NCI-H82 treated with DMSO at 0.1 percent for 48 hours (cell line): Measurements from ENCODE around the gene CMTM2.
"Not testable (repeated sequence)": the region's sequence is repeated elsewhere in the genome, so short reads cannot be mapped to it uniquely, and the experiment has no call there.

Experiments
- DNase-seq: peaks from one replicate; lab custom pipeline; 2025; ENCODE audit not compliant: unreplicated experiment; lab: John Stamatoyannopoulos, UW

The CMTM2 gene

GRCh38 chr16:66630561-66631260, 51.4 kb downstream of the CMTM2 start:
- not testable (repeated sequence) for DNase-seq

GRCh38 chr16:66631558-66631957, 52.3 kb downstream of the CMTM2 start:
- DNase-seq, result not testable (repeated sequence)

- DNase-seq, result no peak
Measured at GRCh38 chr16:66634527-66635196, 55.4 kb downstream of the CMTM2 start.

- DNase-seq, result no peak
Measured at GRCh38 chr16:66635406-66635805, 56.1 kb downstream of the CMTM2 start.

- no peak for DNase-seq
Measured at GRCh38 chr16:66636199-66636598, 56.9 kb downstream of the CMTM2 start.

- no peak for DNase-seq
Measured at GRCh38 chr16:66637806-66638205, 58.5 kb downstream of the CMTM2 start.
